ENCODE results near the gene GNG12.
"Not testable (repeated sequence)": the region's sequence is repeated elsewhere in the genome, so short reads cannot be mapped to it uniquely, and the experiment has no call there.

Gene GNG12

DNA sequence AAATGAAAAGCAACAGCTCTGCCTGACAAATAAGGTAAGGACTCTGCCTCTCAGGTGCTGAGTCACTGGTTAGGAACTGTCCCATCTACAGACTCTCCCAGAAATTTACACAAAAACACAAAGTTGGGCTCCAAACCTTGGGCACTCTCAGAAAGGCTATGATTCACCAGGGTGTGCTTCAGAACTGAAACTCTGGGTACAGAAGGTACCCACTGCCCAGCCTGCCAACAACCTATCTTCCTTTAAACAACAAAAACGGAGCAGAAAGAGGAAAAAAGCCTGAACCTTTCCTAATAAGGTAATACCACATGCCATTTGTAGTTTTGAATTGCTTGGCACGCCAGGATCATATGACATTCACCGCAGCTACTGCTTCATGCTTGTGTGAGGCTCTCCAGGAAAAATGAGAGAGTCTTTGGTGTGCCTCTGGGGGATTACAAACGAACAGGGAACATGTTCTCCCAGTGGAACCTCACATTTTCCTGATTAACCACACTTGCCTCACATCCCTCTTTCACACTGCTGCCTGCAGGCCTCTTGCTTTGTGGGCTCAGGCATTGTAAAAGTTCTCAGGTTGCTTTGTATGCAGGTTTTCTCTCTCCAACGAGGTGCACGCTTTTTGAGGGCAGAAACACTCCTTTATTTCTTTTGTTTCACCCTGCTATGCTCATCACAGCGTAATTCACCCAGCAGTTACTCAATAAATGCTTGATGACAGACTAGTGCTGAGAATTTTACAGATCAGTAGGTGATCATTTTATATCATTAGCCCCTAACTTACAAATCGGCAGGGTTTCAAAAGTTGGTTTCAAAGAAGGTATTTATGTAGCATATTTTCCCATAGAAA is 83.2 kb downstream of the GNG12 start:
- peak; percentile 93 for DNase-seq

DNA sequence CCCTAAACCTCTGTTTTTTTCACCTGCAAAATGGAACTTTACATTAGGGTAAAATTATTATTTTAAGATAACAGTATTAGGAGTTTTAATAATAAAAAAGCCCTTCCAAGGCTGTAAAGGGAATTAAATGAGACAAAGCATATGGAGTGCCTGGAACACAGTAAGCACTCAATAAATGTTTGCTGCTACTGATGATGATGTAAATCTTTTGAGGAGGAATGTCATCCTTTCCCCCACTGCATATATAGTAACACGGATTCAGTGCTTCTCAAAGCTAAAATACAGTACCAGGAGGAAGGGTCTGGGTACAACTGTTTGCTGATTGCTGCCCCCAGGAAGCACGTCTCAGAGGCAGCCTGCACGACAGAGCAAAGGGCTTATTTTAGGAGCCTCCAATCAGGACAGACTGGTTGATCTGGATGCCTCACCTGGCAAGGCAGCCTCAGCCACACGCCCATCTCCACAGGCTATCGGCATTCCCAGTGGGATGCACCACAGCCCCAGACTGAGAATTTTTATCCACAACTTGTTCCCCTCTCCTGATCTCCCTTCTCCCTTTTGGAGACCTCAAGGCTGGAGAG is 83.9 kb downstream of the GNG12 start:
- no peak for DNase-seq

DNA sequence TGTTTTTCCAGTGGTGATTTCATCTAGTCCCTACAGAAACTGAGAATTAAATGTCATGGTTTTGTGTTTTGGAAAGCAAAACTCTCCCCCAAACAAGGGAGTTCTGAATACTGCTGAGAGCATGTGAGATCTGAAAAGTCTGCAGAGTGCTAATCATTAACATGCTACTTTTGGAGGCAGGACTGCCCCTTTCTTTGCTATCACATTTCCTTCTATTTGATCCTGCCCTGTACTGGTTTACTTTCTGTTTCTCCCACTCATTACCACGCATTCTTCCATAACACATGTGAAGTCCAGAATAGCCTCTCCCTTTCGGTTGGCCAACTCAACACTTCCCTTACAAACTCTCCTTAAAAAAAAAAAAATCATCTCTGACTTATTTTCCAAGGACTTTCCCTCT is 84.6 kb downstream of the GNG12 start:
- peak; percentile 75 for DNase-seq

DNA sequence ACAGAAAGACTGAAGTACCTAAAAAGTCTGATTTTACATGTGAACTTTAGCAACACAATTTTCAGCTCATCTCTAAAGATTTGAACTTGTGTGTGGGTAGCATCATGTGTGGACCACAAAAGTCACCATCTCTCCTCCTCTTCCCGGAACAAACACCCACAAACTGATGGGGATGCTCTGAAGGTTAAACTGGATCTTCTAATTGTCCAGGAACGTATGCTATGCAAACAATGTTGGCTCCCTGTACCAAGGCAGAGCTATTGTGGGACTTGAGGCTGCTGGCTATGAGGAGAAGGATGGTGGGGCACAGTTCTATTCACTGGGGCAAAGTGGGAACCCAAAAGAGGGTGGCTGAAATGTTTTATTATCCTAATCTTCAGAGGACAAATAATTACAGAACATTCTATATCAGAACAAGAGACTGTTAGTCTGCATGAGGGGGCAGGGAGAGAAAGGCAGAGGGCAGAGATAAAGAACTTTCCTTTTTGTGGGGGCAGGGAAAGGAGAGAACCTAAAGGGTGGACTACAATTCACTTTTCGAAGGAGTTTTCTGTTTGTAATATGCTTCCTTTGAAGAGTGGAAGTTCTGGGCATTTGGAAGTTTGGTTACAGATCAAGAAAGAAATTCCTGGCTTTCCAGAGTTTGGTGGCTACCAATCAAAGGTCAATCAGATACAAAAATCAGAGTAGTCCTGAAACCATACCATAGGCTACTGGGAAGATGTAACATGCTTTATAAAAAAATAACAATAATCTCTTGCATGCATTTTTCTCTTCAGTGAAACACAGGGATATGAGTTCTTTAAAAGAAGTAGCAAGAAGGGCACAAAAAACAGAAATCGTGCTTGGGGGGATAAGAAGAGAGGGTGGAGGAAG is 85.4 kb downstream of the GNG12 start:
- peak; percentile 72 for DNase-seq

DNA sequence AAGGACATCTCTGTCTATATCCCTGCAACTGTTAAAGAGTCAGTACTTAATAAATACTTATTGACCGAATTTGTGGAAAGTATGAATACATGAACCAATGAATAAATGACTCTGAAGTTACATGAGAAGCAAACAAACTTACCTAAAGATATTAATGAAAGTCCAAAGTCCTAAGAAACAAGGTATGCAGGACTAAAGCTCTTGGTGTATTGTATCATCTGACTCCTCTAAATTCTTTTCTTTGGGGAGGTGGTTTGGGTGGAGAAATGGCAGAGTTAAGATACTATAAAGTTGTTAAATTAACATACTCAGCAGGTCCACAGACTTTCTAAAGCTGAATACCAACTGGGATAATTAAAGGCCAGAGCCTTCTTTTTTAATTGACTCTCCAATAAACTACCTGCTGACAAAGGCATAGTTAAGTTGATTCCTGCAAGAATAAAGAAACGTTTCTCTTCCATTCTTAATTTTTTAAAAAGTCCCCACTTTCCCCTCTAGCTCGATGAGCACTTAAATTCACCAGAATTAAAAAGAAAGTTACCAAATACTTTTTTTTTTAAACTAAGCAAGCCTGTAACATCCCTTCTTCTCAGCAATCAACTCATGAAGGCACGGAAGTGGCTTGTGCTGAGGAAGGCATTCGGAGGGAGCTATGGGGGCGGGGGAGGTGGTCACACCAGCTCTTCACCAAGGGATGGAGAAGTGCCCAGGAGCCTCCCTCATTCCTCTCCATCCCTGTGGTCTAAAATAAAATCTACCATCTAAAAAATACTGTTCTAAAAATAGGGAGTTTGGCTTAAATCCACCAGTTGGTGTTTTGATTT is 87.2 kb downstream of the GNG12 start:
- peak; percentile 56 for DNase-seq

DNA sequence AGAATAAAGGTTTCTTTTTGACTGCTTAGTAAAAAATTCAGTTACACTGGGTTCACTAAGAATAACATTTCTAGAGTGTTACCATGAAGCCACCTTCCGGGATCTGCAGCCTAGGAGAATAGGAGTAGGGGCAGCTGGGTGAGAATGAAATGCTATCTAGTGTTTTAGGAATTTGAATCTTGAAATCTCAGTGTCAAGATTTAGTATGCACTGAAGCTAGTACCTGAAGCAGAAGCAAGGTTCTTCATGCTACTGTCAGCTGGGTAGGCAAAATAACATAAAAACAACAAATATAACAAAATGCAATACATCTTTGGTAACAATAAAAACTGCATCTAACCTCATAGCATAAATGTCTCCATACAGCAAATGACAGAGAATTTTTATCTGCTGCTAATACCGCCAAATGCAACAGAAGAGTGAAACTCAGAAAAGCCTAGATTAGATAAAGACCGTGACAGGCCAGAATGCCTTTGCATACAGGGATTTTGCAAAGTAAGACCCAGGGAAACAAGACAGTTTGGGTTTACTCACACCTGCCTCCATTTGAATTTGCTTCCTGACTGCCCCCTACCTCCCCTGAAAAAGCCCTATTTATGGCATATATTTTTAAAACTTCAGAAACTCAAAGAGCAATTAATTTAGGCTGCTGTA is 90.1 kb downstream of the GNG12 start:
- no peak for DNase-seq

DNA sequence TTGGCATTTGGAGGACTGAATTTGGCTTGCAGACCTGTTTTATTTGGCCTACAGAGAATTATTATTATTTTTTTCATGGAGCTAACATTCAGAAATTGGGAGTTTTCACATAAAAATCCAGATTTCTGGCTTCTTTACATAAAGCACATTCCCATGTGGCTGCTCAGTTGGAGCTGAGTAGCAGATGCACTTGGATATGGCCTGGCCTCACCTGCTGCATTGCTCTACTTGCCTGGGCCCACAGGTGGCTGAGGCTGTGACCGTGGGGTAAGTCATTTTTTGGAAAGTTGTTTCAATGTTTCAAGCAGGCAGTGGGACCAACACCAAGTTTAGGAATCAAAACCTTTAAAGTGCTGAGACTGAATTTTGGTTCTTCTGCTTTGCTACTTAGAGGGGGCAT is 91.5 kb downstream of the GNG12 start:
- DNase-seq: no peak

DNA sequence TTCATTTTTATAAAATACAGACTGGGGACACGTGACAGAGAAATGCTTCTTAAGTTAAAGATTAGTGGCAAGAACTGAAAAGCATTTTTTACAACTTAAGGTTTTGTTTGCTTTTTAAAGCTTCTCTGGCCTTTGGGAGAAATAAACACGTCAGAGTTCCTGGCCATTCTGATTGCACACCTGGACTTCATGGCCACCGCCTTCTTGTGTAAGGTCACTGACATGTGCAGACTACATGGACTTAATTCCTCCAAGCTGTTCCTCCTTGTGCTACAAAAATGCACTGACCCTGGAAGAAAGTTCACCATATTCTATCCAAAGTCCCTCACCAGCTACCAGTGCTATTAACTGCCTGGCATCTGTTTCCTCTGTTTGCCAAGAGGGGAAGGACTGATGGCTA is 92.1 kb downstream of the GNG12 start:
- DNase-seq: no peak

DNA sequence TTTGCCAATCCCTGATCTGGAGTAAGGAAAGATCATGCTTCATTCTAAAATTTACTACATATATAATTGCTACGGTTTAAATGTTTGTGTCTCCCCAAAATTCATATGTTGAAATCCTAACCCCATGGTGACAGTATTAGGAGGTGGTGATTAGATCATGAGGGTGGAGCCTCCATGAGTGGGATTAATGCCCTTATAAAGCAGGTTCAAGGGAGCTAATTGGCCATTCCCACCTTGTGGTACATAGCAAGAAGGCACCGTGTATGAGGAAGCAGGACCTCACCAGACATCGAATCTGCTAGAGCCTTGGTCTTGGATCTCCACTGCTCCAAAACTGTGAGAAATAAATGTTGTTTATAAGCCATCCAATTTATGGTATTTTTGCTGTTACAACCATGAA is 92.7 kb downstream of the GNG12 start:
- DNase-seq: no peak

DNA sequence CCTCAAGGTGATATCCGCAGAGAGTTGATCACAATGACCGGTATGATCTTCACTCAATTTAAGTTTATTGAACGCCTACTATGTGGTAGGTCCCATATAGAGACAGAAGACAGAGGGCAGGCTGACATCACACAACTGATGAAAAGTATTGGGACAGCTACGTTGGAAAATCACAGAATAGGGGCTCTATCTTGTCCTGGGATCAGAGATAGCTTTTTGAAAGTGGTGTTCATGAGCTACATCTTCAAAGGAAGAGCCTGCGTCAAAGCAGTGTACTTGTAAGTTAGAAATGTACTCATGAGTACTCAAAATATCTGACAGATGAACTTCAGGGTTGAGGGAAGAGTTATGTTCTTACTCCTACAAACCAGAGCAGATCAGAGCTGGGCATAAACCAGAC is 93.9 kb downstream of the GNG12 start:
- DNase-seq: no peak

DNA sequence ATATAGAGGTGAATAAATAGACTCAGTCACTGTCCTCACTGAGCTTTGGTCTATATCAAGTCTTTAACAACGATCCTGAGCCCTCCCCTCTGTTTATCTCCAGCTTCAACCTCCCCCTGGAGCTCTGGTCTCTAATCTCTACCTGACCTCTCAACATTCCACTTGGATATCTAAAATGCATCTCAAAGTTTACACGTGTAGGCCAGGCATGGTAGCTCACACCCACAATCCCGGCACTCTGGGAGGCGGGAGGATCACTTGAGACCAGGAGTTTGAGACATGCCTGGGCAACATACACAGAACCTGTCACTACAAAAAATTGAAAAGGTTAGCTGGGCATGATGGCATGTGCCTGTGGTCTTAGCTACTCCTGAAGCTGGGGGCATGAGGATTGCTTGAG is 94.9 kb downstream of the GNG12 start:
- no peak for DNase-seq

DNA sequence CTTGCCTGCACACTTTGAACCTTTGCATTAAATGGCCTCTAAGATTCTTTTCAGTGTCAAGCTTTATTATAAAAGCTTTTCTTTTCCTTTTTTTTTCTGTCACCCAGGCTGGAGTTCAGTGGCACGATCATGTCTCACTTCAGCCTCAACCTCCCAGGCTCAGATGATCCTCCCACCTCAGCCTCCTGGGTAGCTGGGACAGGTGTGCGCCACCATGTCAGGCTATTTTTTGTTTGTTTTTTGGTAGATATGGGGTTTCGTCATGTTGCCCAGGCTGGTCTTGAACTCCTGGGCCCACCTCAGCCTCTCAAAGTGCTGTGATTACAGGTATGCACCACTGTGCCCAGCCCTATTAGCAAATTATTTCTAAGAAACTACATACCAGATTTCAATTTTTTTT is 95.4 kb downstream of the GNG12 start:
- DNase-seq: no peak

DNA sequence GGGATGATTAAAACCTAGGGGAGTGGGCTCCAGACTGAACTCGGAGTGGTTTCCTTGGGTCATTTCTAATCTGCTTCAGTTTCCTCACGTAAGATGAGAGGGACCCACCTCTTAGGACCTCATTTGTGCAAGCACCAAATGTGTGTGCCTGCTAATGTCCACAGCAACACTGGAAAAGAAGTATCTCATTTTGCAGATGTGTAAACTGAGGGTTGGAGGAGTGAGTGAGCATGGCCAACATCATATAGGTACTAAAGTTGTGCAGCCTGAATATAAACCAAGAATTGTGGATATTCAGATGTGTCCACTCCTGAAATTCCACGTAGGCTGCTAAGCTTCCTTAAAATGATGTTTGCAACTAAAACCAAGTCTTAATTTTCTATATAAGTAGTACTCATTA is 96.5 kb downstream of the GNG12 start:
- DNase-seq: no peak

DNA sequence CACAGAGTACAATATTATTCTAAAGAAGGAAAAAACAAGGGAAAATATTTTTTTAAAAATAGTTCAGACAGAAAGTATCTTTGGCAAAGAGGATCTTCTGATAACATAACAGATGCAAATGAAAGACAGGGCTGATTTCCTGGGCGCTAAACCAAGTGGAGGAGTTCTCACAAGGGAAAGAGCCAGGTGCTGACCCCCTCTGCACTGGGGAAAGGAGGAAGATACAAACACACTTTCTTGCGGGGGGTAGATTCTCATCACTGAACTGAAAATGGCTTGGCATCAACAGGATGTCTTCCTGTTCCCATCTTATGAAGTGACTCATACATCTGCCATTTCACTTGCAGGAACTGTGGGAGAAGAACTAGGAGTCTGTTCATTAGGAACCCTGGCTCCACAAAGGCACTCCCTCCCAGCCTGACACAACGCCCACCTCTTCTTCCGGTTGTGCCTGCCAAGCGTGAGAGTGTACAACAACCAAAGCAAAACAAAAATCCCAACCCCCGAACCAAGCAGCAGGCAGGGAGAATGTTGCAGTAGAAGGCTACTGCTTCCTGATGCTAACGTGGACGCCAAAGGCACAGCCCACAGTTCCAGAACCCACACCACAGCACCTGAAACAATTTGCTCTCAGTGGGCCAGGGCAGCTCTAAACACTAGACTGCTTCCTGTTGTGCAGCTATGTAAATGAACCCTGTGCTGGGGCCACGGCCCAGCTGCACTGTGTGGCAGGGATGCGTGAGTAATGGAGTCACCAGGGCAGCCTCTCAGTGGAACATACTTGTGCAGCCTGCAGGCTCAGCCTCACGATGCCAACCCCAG is 97.2 kb downstream of the GNG12 start:
- peak; percentile 94 for DNase-seq

DNA sequence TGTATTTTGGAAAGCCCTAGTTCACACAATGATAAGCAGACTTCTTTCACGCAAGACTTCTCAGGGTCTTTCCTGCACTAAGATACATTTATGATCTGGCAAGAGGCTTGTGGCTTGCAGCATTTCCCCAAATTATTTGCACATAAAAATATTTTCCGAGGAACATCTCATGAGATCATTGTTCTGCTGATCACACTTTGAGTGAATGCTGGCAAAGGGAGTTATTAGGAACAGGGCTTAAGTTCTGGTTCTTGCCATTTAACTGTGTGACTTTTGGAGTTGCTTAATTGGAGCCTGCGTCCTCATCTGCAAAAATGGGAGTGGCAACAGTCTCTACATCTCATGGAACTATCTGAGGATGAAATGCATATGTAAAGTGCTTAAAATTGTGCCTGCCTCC is 98.1 kb downstream of the GNG12 start:
- no peak for DNase-seq

DNA sequence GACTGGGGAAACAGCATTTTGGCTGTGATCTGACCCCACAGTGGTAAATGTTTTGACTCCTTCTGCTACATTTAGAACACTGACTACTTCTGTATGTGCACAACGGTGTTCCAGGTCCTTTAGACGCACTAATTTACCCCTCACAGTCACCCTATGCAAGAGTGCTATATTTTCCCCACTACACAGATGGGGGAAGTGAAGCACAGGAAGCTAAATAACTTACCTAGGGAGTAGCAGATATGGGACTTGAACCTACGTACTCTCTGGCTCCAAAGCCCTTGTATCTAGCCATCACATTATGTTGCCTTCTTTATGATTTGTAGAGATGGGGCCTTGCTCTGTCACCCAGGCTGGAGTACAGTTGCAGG is 99.0 kb downstream of the GNG12 start:
- no peak for DNase-seq

DNA sequence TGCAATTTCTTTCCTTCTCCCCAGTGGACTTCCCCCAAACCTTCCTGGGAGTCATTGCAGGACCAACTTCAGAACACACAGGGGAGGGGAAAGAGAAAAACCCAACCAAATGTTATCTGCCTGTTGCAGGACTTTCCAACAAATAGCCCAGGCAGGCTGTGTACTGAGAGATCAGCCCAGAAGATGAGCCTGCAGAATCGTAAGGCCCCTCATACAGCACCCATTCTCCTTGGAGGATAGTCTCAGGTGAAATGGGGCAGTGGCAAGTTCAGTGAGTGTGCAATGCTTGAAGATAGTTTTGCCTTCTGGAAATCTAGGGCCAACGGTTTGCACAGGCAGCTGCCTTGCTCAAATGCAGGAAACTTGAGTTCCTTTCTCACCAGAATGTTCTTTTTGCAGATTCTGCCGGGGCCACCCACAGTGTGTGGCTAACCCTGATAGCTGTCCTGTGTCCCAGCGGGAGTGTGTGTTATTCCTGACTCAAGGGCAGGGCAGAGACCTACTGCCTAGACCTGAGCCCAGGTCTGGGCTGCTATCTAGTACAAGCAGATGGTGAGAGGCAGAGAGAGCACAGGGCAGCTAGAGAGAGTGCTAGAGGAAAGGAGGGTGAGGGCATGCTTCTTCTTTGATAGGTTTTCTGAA is 99.5 kb downstream of the GNG12 start:
- no peak for DNase-seq

DNA sequence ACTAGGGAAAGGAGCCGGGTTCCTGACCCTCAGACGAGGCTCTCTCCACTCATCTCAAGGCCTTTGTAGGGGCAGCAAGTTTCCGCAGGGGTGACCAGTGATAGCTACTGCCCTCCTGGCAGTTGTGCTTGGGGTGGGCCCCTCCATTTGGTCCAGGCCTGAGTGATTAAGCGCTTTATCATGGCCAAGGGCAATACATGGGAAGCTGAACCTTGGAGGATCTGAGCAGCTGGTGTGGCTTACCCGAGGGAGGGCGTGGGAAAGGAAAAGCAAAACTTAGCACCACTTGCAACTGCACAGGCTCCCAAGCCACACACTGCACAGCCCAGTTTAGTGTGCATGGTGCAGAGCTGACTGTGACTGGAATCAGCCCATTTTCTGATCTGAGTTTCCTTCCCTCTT is 100.5 kb downstream of the GNG12 start:
- peak; percentile 31 for DNase-seq

DNA sequence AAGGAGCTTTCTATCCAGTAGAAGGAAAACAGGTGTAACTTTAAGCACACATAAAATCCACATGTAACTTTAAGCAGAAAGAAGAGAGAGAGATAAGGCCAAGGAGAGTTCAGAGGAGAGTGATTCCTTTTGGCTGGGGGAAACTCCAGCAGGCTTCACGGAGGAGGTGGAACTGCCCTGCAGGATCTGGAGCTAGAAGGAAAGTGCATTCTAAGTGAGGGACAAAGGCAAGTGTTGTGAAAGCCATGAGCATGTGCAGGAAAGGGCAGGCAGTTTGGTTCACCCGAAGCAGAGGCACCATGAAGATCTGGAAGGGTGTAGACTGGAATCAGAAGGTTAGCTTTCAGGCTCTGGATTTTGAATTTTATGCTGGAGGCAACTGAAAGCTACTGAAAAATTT is 101.9 kb downstream of the GNG12 start:
- no peak for DNase-seq

DNA sequence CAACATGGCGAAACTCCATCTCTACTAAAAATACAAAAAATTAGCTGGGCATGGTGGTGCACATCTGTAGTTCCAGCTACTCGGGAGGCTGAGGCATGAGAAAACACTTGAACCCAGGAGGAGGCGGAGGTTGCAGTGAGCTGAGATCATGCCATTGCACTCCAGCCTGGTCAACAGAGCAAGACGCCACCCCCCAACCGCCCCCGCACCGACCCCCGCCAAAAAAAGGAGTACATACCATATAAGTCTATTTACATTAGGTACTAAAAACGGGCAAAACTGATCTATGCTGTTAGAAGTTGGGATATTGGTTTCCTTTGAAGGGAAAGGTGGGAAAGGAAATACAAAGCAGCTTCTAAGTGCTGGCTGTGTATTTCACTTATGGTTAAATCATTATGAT is 103.0 kb downstream of the GNG12 start:
- not testable (repeated sequence) for DNase-seq

DNA sequence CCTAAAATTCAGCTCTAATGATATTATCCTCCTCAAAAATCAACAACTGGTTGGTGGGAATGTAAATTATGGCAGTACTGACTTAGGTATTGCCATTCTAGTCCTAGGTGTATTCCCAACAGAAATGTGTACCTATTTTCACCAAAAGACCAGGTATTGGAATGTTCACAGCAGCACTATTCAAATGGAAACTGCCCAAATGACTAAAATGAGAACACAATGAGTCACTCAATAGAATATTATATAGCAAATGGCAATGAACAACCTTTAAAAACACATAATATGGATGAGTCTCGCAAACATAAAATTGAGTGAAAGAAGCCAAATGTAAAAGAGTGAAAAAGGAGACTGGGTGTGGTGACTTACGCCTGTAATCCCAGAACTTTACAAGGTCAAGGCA is 103.4 kb downstream of the GNG12 start:
- DNase-seq: no peak
